Endodermal cell (in vitro differentiated cells): ENCODE measurements around the gene CEP83. TPM values are rescaled to one million over a fixed set of nuclear protein-coding genes. Genes with fewer than 3 reads are reported as not detected.
A peak's percentile ranks its signal among the peaks of the same experiment; 100 is the strongest.

Experiments
- DNase-seq: peaks from one replicate; pipeline ENCODE4 v3.0.0-alpha.2; 2017
- H3K27ac ChIP-seq: 2 replicates; pipeline ENCODE4 v1.5.1; 2013; ENCODE audit warnings: mild to moderate bottlenecking, low read depth, low read length, moderate library complexity
- H3K27me3 ChIP-seq: 2 replicates; pipeline ENCODE4 v1.6.1; 2013; ENCODE audit warnings: mild to moderate bottlenecking, low read length, moderate library complexity; ENCODE audit not compliant: insufficient read depth, control insufficient read depth, poor library complexity, severe bottlenecking
- H3K36me3 ChIP-seq: 2 replicates; pipeline ENCODE4 v1.7.0; 2013; ENCODE audit warnings: mild to moderate bottlenecking, low read length, moderate library complexity; ENCODE audit not compliant: control insufficient read depth, insufficient read depth
- H3K4me1 ChIP-seq: one replicate; pipeline ENCODE4 v1.7.0; 2013; ENCODE audit warnings: low read length; ENCODE audit not compliant: control insufficient read depth, insufficient read depth
- H3K4me3 ChIP-seq: 2 replicates; pipeline ENCODE4 v1.5.1; 2013; ENCODE audit warnings: mild to moderate bottlenecking, low read length, moderate library complexity
- H3K9ac ChIP-seq: 2 replicates; pipeline ENCODE4 v1.6.1; 2013; ENCODE audit warnings: mild to moderate bottlenecking, low read length, moderate library complexity; ENCODE audit not compliant: poor library complexity, severe bottlenecking; ENCODE audit errors: extremely low read depth
- H3K9me3 ChIP-seq: 2 replicates; pipeline ENCODE4 v1.6.1; 2013; ENCODE audit warnings: mild to moderate bottlenecking, low read length, moderate library complexity; ENCODE audit not compliant: control insufficient read depth
- H3K27ac Mint-ChIP-seq: 2 replicates; pipeline ENCODE4 v1.8.0; 2020; ENCODE audit warnings: mixed read lengths
- H3K27me3 Mint-ChIP-seq: 2 replicates; pipeline ENCODE4 v1.8.0; 2021; ENCODE audit warnings: mild to moderate bottlenecking, mixed read lengths; ENCODE audit not compliant: insufficient read depth
- H3K36me3 Mint-ChIP-seq: 2 replicates; pipeline ENCODE4 v1.8.0; 2020; ENCODE audit warnings: low read depth, mixed read lengths
- H3K4me1 Mint-ChIP-seq: 2 replicates; pipeline ENCODE4 v1.8.0; 2020; ENCODE audit warnings: mixed read lengths
- H3K4me3 Mint-ChIP-seq: 2 replicates; pipeline ENCODE4 v1.8.0; 2020; ENCODE audit warnings: mild to moderate bottlenecking, moderate library complexity, mixed read lengths
- H3K9me3 Mint-ChIP-seq: 2 replicates; pipeline ENCODE4 v1.8.0; 2020; ENCODE audit warnings: mild to moderate bottlenecking, mixed read lengths
- whole genome bisulfite sequencing, 2 experiments: methylation state at CpG; one replicate each; pipeline versions ENCODE4 v1.1.5 to v1.1.7; 2013; ENCODE audit warnings: missing lambda C conversion rate in 2 of 2, mixed read lengths in 1 of 2; ENCODE audit not compliant: insufficient coverage in 1 of 2, insufficient read length in 1 of 2; 5-methylcytosine and 5-hydroxymethylcytosine counted together
- total RNA-seq, 2 donors: library from RNA; stranded (reverse); fragmentation: NEBNext Ultra II Directional in 1 of 2; extraction: Animal tissue kit (Norgen Biotek cat#: 25700) in 1 of 2; gene quantifications; 2 replicates in 1 of 2; 3 replicates in 1 of 2; pipeline ENCODE4 v1.2.1, GENCODE V29; 2021
- TF ChIP-seq, protein P1 (sequence below): fragments of 200-600 bp; sonication (generic); conservative IDR thresholded peaks from 2 replicates; pipeline ENCODE4 v1.5.0; 2021; ENCODE audit warnings: antibody characterized with exemption, mild to moderate bottlenecking

The CEP83 gene
- total RNA-seq, 2 donors from 2014 or later: 28.6 to 36.3 TPM

DNA sequence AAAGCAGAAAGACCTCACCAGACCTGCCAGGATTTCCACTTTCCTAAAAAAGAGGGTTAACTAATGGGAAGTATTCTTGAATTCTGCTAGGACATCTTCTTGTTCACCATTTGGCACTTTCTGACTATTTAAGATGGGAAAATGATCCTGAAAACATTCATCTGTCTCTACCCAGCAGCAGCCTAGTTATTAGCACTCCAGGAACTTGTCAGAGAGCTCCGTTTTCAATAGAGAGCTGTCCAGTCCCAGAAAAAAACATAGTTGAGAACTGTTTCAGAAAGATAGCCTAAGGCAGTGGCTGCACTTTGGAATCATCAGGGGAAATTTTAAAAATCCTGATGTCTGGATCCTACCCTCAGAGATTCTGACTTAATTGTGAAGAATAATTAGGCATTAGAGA is 22.1 kb upstream of the CEP83 start:
- Histone ChIP-seq H3K4me1 (no peaks in the 10 kb centered on the region), H3K4me3 (no peak overlapping the region), H3K9ac (no peak overlapping the region), H3K27ac (no peak overlapping the region), H3K36me3 (no peaks in the 10 kb centered on the region), H3K27me3 (no peaks in the 10 kb centered on the region), H3K9me3 (no peaks in the 10 kb centered on the region)
- TF ChIP-seq, protein P1, sequence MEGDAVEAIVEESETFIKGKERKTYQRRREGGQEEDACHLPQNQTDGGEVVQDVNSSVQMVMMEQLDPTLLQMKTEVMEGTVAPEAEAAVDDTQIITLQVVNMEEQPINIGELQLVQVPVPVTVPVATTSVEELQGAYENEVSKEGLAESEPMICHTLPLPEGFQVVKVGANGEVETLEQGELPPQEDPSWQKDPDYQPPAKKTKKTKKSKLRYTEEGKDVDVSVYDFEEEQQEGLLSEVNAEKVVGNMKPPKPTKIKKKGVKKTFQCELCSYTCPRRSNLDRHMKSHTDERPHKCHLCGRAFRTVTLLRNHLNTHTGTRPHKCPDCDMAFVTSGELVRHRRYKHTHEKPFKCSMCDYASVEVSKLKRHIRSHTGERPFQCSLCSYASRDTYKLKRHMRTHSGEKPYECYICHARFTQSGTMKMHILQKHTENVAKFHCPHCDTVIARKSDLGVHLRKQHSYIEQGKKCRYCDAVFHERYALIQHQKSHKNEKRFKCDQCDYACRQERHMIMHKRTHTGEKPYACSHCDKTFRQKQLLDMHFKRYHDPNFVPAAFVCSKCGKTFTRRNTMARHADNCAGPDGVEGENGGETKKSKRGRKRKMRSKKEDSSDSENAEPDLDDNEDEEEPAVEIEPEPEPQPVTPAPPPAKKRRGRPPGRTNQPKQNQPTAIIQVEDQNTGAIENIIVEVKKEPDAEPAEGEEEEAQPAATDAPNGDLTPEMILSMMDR: no peak
- H3K9me3 Mint-ChIP-seq: peaks cover 2% of the 10 kb centered on the region
- H3K4me1 Mint-ChIP-seq: no peaks in the 10 kb centered on the region
- H3K27ac Mint-ChIP-seq: no peak overlapping the region
- no peaks in the 10 kb centered on the region for H3K36me3 Mint-ChIP-seq
- 90% methylated on average over 1 of the region's 1 CpG; no CpG with 5 or more reads in 1 of the 2 experiments for WGBS, 2 experiments
- no peak for DNase-seq
- no peak overlapping the region for H3K4me3 Mint-ChIP-seq
- H3K27me3 Mint-ChIP-seq: no peaks in the 10 kb centered on the region

DNA sequence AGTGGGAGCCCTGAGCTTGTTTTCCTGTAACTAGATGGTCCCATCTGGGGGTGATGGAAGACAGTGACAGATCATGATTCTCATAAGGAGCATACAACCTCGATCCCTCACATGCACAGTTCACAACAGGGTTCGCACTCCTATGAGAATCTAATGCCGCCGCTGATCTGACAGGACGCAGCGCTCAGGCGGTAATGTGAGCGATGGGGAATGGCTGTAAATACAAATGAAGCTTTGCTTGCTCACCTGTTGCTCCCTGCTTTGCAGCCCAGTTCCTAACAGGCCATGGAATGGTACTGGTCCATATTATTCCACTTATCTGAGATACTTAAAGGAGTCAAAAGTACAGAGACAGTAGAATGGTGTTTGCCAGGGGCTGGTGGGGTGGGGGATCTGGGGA is 9.9 kb upstream of the CEP83 start:
- H3K4me3 Mint-ChIP-seq: no peak overlapping the region
- peaks cover 2% of the 10 kb centered on the region for H3K27me3 ChIP-seq
- H3K4me3 ChIP-seq: no peak overlapping the region
- H3K4me1 ChIP-seq: no peaks in the 10 kb centered on the region
- WGBS, 2 experiments: 92 to 97% methylated on average over 7 to 8 of the region's 8 CpGs
- H3K27me3 Mint-ChIP-seq: peaks cover 3% of the 10 kb centered on the region
- no peaks in the 10 kb centered on the region for H3K4me1 Mint-ChIP-seq
- no peak overlapping the region for H3K27ac ChIP-seq
- no peaks in the 10 kb centered on the region for H3K9me3 ChIP-seq
- no peak overlapping the region for H3K9ac ChIP-seq
- no peaks in the 10 kb centered on the region for H3K36me3 ChIP-seq
- H3K9me3 Mint-ChIP-seq: no peaks in the 10 kb centered on the region
- H3K27ac Mint-ChIP-seq: no peak overlapping the region
- TF ChIP-seq, protein P1: no peak
- no peak for DNase-seq
- H3K36me3 Mint-ChIP-seq: no peaks in the 10 kb centered on the region

DNA sequence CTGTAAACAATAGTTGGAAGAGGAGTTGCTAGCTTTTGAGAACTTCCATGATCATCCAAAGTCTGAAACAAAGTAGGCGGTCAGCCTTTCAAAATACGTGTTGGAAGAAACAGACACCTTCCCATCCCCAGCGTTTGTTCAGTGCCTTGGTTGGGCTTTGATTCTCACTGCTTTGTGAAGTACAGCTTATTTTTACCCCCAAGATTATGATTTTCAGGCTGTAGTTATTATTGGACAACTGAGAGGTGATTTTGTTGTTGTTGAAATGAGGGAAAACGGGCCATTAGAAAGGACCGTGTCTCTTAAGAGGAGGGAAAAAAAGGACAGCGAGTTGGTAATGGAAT is 921 bp upstream of the CEP83 start:
- Histone ChIP-seq H3K9ac (peak overlapping the region; percentile 67), H3K9me3 (peaks cover 6% of the 10 kb centered on the region), H3K4me3 (peak overlapping the region; percentile 81), H3K27me3 (no peaks in the 10 kb centered on the region), H3K36me3 (no peaks in the 10 kb centered on the region), H3K27ac (no peak overlapping the region), H3K4me1 (no peaks in the 10 kb centered on the region)
- Mint-ChIP-seq H3K9me3 (no peaks in the 10 kb centered on the region), H3K4me1 (peaks cover 6% of the 10 kb centered on the region), H3K27ac (peak overlapping the region; percentile 94), H3K36me3 (peaks cover 8% of the 10 kb centered on the region), H3K27me3 (no peaks in the 10 kb centered on the region), H3K4me3 (peak overlapping the region; percentile 85)
- TF ChIP-seq, protein P1: no peak
- no peak for DNase-seq
- 53 to 65% methylated on average over 5 to 6 of the region's 6 CpGs for WGBS, 2 experiments
